GM19238 (cell line): ENCODE data around the gene HOXB9.

ENCODE experiments used
- DNase-seq: peaks from one replicate; pipeline ENCODE4 v3.0.0; 2011; ENCODE audit warnings: low spot score; ENCODE audit not compliant: insufficient read length

Gene HOXB9

DNA sequence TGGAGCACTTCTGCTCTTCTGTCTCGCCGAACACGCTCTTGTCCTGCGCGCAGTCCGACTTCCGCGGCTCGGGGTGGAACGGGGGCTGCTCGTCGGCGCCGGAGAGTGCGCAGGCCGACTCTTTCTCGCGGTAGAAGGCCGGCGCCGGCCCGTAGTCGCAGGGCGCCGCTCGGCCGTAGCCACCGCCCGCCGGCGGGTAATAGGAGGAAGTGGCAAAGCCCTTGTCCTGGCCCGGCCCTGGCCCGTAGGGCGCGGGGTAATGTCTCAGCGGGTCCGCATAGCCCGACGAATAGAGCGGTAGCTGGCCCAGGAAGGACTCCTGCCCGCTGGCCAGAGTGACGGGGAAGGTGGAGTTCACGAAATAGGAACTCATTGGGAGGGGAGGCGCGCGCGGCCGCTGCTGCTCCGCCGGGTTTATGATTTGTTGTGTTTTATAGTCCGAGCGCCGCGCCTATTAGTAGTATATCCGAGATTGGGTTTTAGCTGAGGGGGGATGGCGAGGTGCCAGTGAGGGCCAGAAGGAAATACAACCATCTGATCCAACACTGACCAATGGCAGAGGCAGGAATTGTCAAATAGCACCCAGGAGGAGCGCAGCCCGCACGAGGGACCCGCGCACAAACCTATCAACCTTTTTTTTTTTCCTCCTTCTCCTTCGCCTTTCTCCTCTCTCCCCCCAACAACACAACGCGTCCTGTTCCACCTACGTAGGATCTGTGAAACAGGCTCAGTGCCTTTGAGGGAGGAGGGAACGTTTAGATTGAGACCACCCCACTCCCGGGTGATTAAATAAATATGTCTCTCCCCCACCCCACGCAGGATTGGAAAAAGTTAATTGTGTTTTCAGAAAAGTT is 28.2 kb downstream of the HOXB9 start:
- no peak for DNase-seq

DNA sequence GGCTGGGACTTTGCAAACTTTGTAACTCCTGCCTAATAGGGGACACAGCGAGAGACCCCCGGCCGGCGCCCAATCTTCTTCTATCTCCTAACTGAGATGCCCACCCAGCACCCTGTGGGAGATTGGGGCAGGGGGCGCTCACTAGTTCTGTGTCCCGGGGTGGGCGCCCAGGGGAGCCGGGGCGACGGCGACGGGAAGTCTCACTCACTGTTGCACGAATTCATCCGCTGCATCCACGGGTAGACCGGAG is 28.7 kb downstream of the HOXB9 start:
- no peak for DNase-seq

DNA sequence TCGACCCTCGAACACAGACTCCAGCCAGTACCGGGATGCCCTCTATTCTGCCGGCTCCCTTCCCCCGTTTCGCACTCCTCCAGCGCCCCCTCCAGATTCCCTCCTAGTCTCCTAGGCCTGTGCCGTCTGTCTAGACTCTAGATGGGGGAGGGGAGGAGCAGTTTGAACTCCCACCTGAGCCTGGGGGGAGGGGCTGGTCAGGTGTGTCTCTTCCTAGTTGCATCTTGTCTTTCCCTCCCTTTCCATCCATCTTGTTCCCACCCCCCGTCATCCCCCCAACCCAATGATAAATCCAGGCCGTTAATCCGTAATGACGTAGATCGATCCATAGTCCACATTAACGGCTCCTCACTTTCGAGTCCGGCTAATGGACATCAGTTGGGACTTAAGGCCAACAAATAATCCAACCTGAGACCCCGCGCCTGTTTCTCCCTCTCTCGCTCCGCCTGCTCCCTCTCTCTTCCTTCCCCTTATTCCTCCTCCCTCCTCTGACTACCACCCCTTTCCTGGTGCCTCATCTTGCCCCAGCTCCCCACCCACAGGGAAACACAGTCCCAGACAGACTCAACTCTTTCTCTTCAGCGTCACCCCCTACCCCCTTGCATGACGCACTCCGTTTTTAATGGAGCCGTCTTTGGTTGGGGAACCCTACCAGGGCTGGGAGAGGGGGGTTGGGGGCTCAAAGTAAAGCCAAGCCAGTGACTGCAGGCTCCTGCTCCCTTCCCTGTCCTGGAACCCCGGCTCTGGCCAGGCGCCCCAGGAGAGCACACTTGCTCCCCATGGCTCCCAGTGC is 29.2 kb downstream of the HOXB9 start:
- no peak for DNase-seq

DNA sequence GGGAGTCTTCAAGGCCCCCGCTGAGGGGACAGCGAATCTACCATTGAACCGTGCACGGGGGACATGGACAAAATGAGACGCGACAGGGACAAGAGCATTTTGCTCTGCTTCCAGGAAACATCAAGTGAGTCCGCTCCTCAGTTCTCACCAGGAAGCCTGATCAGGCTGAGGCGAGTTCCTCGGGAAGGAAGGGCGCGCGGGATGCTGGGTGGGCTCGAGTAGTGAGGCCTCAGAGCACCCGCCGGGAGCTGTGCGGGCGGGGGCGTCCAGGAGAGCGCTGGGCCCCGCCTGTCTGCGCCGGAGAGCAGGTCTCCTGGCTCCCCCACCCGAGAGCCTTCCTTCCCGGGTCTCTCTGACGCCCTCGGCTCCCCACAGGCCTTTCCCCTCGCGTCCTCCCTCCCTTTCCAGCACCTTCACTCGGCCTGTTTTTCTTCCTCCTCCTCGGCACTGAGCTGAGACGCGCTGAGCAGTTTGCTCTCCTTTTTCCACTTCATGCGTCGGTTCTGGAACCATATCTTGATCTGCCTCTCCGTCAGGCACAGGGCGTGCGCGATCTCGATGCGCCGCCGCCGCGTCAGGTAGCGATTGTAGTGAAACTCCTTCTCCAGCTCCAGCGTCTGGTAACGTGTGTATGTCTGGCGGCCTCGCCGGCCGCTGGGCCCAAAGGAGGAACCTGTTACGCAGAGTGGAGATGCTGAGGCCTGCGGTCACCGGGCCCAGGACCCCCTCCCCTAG is 30.0 kb downstream of the HOXB9 start:
- no peak for DNase-seq

DNA sequence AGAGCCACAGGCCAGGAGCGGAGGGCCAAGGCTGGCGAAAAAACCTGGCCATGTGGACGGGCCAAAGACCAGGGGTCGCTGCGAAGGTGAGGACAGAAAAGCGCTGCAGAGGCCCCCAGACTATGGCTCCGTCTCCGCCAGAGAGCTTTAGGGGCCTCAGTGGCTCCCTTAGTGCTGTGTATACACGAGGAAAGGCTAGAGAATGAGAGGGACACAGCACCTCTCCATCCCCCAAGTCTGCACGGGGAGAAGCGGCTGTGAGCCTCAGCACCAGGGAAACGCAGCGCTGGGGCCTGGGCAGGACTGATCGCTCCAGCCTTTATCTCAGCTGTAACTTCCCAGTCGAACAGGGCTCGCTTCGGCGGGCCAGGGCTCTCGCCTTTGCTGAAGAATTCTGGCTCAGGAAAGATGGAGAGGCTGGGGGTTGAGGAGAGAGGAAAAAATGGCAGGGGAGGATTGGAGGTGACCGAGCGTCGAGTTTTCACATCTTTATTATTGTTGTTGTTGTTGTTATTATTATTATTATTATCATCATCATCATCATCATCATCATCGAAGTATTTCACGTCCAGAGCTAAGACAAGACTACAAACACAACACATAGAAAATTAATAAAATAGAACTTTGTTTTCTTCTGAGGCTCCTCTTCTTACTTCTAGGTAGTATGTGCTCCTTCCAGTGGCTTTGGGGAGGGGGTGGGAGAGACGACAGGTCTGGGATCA is 30.7 kb downstream of the HOXB9 start:
- DNase-seq: no peak

DNA sequence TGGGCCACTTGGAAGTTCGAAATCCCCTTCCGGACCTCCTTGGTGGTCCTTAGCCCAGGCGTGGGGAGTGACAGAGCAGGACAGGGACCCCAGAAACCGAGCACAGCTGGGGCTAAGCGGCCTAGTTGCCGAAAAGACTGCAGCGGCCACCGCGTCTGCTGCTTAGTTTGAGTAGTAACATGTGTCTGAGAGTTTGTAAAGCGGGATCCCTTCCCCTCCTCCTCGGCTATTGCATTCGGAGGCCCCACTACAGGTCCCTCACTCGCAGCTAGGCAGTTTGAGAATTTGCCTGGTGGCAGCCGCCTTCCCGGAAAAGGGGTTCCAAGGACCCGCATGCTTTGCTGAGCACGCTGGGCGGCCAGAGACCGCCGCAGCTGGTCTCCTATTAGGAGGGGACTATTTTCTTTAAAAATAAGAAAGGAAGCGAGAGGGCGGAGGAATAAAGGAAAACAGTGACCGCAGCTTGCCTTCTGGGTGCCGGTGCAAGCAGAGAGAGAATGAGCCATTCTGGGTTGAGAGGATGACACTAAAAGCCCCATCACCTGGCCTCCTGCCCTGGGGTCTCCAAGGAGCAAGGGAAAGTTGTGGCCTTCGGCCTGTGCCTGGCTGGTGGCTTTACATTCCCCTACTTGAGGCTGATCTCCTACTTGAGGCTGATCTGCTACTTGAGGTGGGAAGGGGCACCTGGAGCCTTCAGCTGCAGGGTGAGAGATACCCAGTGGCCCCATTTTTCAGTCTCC is 31.4 kb downstream of the HOXB9 start:
- no peak for DNase-seq

DNA sequence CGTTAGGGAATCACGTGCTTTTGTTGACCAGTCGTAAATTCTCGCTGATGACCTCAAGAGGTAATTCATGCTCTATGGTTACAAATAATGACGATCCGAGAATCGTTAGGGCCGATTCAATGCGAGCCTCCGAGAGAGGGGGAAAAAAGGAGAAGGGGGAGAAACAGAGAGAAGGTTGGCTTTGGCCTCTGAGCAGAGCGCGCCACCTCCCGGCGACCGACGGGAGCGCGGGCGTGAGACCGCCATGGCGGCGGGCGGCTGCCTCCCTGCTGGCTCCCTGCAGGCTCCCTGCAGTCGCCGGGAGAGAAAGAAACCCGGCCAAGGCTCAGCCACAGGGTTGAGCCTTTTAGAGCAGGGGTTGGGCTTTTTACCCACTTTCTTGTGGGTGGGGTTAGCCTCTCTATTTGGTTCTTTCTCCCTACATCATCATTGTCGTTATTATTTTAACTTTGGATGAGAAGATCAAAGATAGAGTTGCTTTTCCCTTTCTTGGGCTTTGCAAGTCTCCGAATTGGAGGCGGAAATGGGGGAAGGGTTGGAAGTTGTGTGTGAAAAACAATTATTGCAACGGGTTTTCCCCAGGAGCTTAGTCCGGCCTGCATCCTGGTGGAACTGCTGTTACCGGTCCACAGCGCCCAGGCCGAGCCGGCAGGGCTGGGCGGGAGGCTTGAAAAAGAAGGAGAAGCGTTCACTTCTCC is 32.2 kb downstream of the HOXB9 start:
- DNase-seq: peak; percentile 84

DNA sequence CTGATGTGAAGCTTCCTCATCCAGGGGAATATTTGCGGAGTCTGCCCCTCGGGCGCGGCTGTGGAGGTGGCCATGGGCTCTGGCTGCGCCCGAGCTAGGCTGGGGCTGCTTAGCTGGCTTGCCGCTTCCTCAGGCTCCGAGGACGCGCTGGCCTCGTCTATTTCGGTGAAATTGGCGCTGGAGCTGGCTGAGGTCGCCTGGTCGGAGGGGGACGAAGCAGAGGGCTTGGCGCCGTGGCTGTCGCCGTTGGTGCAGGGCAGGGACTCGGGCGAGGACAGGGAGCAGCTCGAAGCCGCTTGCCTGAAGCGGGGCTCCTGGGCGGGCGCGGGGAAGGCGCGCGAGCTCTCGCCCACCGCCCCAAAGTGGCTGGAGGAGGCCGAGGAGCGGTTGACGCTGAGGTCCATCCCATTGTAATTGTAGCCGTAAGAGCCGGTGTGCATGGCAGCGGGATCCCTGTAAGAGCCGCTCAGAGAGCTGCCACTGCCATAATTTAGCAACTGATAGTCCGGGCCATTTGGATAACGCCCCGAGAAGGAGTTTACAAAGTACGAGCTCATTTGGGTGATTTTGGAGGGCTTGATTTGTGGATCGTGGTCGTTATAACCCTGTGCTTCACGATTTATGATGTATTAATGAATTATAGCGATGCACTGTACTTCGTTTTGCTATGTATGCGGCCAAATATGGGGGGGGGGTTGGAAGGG is 32.9 kb downstream of the HOXB9 start, which contains the start of gene HOXB5:
Gene HOXB5, minus strand, starts transcription at position 654 of the 704 bp plus-strand sequence. Its CDS starts 97 bp downstream, at position 557.
- DNase-seq: no peak

DNA sequence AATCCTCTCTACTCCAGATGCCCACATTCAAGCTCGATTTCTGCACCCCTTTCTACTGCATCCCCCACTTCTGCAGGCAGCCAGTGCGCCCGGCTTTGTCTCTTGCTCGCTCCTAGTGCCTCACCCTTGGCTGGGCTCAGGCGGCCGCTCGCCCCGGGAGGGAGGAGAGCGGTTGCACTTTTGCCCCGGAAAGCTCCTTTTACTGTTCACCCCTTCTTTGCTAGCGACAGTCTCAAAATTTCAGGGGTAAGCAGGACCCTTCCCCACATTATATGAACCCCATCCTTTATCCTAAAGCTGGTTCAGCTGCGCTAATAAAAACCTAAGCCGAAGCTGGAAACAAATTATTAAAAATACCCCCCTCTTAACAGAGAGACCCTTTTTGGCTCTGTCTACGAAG is 33.6 kb downstream of the HOXB9 start:
- no peak for DNase-seq

DNA sequence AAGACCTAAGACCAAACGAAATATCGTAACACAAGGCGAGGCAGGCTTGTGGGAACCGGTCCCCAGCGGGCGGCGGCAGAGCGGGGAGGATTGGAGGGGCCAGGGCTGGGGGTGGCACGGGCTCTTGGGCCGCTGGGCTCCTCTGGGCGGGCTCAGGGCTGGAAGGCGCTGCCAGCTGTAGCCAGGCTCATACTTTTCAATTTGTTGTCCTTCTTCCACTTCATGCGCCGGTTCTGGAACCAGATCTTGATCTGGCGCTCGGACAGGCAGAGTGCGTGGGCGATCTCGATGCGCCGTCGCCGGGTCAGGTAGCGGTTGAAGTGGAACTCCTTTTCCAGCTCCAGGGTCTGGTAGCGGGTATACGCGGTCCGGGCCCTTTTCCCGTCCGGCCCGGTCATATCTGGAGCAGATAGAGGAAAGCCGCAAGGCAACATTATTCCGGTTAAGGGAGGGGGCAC is 34.1 kb downstream of the HOXB9 start:
- no peak for DNase-seq

DNA sequence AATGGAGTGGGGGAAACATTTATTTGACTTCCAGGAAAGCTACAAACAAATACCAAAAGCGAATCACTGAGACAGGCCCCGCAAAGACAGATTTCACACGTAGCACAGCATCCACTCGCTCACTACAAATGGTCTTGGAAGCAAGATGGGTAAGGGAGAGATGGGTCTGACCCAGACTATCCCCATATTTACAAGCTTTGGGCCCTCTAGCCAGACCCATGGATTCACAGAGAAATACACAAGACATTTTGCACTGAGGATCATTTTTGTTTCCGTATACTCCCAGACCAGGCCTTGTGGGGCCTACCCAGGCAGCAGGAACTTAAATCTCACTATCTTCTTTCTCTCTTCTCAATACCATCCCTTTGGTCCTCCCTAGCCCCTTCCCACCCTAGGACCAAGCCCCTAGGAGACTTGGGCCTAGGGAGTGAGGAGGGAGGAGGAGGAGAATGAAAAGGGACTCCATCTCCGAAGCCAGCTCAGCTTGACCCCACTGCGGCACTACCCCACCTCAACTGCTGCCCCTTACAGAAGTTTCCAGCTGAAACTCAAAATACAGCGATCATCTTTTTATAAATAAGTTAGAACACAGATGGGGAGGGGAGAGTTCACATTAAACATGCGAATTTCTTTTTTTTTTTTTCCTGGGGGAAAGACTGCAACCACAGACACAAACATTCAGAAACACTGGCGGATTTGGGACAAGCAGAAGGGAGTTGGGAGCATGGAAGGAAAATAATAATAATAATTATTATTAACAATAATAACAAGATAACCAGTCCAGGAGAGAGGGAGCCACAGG is 34.7 kb downstream of the HOXB9 start:
- DNase-seq: no peak

DNA sequence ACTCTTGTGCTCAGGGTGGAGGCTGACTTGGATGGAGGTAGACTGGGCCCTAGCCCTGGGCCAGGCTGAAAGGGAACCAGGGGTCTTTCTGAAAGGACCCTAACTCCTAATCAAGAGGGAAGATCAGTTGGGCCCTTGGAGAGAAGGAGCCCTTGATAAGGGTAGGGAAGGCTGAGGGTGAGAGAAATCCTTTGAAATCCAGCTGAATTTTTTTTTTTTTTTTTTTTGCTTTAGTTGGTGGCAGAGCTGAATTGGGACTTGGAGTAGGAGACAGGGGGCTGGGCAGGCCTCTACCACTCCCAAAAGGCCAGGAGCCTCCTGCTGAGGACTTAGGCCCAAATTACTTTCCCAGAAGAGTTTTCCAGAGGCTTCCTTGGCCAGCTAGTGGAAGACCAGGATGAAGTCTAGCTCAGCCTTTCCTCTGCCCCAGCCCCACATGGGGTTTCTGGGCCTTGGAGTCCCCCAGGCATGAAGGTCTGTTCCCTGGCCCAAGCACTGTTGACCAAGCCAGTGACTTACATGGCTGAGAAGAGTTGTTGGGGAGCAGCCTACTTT is 35.5 kb downstream of the HOXB9 start:
- no peak for DNase-seq

DNA sequence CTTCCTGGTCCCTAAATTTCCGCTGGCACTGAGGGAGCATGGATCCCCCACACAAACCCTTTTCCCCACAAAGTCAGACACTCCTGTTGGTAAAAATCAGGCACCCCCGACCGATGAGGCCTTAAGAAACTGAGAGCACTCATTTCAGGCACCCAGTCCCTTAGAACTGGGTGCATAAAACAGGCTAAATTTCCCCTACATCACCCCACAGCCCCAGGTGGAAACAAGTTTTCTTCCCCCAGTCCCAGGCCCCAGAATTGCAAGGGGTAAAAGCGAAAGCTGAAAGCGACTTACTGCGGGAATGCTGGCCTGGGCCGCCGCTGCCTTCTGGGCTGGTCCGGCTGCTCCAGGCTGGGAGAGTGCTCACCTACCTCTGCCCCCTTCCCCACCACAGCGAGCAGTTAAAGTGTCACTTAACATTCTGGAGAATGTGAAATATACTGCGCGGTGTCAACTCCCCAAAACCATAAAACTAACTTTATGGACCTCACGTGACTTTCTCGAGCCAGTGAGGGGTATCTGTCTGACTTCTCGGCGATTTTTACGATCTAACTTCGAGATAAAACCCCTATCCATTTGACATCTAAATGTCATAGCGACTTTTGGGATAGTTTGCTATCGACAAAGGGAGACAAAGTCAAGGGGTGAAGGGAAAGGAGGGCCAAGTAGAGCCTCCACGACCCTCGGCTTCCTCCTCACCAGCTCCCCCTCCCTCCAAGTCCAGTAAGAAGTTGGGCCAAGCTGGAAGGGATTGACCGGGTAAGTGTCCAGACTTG is 36.1 kb downstream of the HOXB9 start, which contains the start of gene HOXB3:
Gene HOXB3, minus strand, starts transcription at position 411 of the 776 bp plus-strand sequence. CDS start 37,767 bp downstream, outside the sequence.
- no peak for DNase-seq

DNA sequence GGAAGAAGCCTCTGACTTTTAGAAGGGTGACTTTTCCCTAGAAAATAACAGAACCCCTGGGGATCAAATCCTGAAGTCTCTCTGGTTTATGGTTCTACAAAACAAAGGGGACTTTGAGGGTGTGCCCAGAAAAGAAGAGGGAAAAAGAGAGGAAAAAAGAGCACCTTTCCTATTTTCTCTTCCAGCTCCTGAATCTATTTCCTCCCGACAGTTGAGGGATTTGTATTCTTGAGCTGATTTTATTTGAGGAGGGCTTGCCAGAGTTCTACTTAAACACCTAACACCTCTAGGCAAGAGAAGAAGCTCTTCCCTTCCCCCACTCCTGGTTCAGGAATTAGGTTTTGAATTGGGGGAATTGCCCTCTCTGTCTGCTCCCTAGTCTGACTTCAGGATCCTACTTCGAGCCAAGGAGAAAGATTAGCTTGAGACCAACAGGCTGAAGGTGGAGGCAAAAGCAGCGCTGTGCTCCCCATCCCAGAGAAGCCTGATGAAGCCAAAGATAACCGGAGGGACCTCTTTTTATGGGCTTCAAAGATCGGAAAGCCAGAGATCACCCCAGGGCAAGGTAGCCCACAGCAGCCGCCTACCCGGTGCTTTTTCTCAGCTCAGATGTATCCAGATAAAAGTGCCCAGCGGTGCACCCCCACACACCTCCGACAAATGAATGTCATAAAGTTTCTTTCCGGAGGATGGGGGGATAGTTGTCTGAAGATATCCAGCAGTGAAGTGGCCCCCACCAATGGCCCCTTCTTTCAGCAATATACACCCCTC is 36.9 kb downstream of the HOXB9 start:
- DNase-seq: no peak

DNA sequence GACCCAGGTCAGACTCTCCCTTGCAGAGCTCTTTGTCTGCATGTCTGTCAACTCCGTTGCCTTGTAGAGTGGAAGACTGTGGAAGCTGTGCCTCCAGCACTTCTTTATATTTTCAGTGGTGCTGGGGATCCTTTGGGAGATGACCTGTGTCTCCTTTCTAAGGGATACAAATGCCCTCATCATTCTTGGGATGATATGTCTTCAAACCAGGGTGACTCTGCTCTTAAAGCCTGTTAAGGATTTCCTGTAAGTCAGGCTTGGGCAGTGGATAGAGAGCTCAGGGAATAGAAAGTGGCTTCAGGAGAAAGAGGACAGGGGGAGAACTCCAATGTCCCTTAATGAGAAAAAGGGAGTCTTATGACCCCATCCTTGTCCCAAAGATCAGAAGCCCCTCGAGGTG is 37.6 kb downstream of the HOXB9 start:
- no peak for DNase-seq

DNA sequence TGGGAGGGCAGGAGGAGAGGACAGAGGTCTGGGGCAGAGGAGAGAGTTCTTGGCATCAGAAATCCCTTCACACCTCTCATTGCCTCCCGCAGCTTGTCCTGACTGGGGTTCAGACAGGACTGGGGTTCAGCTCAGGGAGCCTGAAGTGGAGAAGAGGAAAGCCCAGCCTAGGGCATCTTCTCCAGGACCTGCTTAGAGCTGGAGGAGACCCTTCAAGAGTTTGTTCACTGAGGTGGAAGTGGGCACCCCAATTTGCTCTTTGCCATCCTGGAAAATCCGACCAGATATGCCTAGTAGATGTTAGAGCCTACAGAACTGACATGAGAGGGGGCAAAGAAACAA is 38.1 kb downstream of the HOXB9 start:
- no peak for DNase-seq
